PC-9 (cell line): ENCODE measurements around the gene TBC1D22B. TPM values are rescaled to one million over a fixed set of nuclear protein-coding genes. Genes with fewer than 3 reads are reported as not detected.
"Not testable (repeated sequence)": the region's sequence is repeated elsewhere in the genome, so short reads cannot be mapped to it uniquely, and the experiment has no call there.

Experiments
- BruUV-seq: library from RNA; stranded (reverse); fragments of 400-500 nt; replicated peaks from 2 replicates; lab custom pipeline; 2021; lab: Mats Ljungman, UMichigan
- CTCF ChIA-PET: fragments of 300-600 bp; sonication (Branson Sonifier 250); formaldehyde crosslinking; loops from one replicate; lab custom pipeline; 2022; ENCODE audit warnings: antibody characterized with exemption; lab: Charles Lee
- POLR2A ChIA-PET: fragments of 300-600 bp; sonication (Branson Sonifier 250); formaldehyde crosslinking; loops from one replicate; lab custom pipeline; 2022; ENCODE audit warnings: antibody characterized with exemption; ENCODE audit not compliant: unreplicated experiment; lab: Charles Lee
- DNase-seq, 2 experiments: peaks; one replicate each; pipeline versions ENCODE4 v3.0.0 to v3.0.0-alpha.2; 2015 to 2022; ENCODE audit warnings: mixed read lengths in 1 of 2
- H2AFZ ChIP-seq: fragments of 200-600 bp; sonication (generic); 2 replicates; pipeline ENCODE4 v1.8.1; 2017; ENCODE audit warnings: antibody characterized with exemption
- H3F3A ChIP-seq: fragments of 200-600 bp; sonication (generic); 2 replicates; pipeline ENCODE4 v1.8.1; 2017; ENCODE audit warnings: antibody characterized with exemption, mild to moderate bottlenecking, low read depth; ENCODE audit not compliant: insufficient read depth
- H3K27ac ChIP-seq: fragments of 200-600 bp; sonication (generic); 2 replicates; pipeline ENCODE4 v1.6.1; 2016; ENCODE audit warnings: mixed run types
- H3K27me3 ChIP-seq: fragments of 200-600 bp; sonication (generic); 2 replicates; pipeline ENCODE4 v1.6.1; 2016; ENCODE audit warnings: low read depth, mixed run types; ENCODE audit not compliant: insufficient read depth
- H3K36me3 ChIP-seq: fragments of 200-600 bp; sonication (generic); 2 replicates; pipeline ENCODE4 v1.6.1; 2016; ENCODE audit warnings: low read depth, mixed run types
- H3K4me1 ChIP-seq: fragments of 200-600 bp; sonication (generic); replicated peaks from 2 replicates; pipeline ENCODE4 v1.6.1; 2016; ENCODE audit warnings: mixed run types; ENCODE audit not compliant: insufficient read depth
- H3K4me2 ChIP-seq: fragments of 200-600 bp; sonication (generic); 2 replicates; pipeline ENCODE4 v1.6.1; 2017; ENCODE audit warnings: mixed run types
- H3K4me3 ChIP-seq: fragments of 200-600 bp; sonication (generic); 2 replicates; pipeline ENCODE4 v1.6.1; 2016; ENCODE audit warnings: mixed run types
- H3K79me2 ChIP-seq: fragments of 200-600 bp; sonication (generic); 2 replicates; pipeline ENCODE4 v1.6.1; 2017; ENCODE audit warnings: low read depth, mixed run types
- H3K9me2 ChIP-seq: fragments of 200-600 bp; sonication (generic); 2 replicates; pipeline ENCODE4 v1.8.1; 2017; ENCODE audit warnings: mild to moderate bottlenecking; ENCODE audit not compliant: insufficient read depth
- H3K9me3 ChIP-seq: fragments of 200-600 bp; sonication (generic); 2 replicates; pipeline ENCODE4 v1.8.1; 2016; ENCODE audit warnings: low read depth; ENCODE audit not compliant: insufficient read depth
- H4K20me1 ChIP-seq: fragments of 200-600 bp; sonication (generic); 2 replicates; pipeline ENCODE4 v1.8.1; 2017; ENCODE audit not compliant: insufficient read depth
- CTCF ChIP-seq: fragments of 200-600 bp; sonication (generic); conservative IDR thresholded peaks from 2 replicates; pipeline ENCODE4 v1.6.1; 2017; ENCODE audit warnings: mixed run types, antibody characterized with exemption, mild to moderate bottlenecking, moderate library complexity
- EZH2 ChIP-seq: fragments of 200-600 bp; sonication (generic); IDR thresholded peaks from 2 replicates; pipeline ENCODE4 v1.8.0; 2017; ENCODE audit warnings: antibody characterized with exemption, low read depth
- intact Hi-C: fragments of 100-400 bp; cut with micrococcal nuclease; formaldehyde crosslinking; loops from one replicate; pipeline ENCODE4 v1.10.0; 2022; ENCODE audit not compliant: unreplicated experiment
- total RNA-seq: library from RNA; stranded (reverse); gene quantifications from 2 replicates; pipeline ENCODE4 v1.2.3, GENCODE V29; 2021

Gene TBC1D22B
- total RNA-seq, 1 experiment from 2014 or later = 14.6 TPM

- TF ChIP-seq CTCF (no peak), EZH2 (no peak)
- Histone ChIP-seq H2AFZ (no peak overlapping the region), H3K4me1 (no peaks in the 10 kb centered on the region), H3K79me2 (no peaks in the 10 kb centered on the region), H3F3A (0 out of 2 replicates have a peak, but pooled peaks cover 9% of the 10 kb centered on the region), H3K36me3 (no peaks in the 10 kb centered on the region), H3K27ac (no peak overlapping the region), H3K4me3 (no peak overlapping the region), H3K27me3 (no peaks in the 10 kb centered on the region), H3K4me2 (no peak overlapping the region), H3K9me3 (no peaks in the 10 kb centered on the region), H3K9me2 (no peaks in the 10 kb centered on the region), H4K20me1 (peaks cover 3% of the 10 kb centered on the region; the same call in 1 of the 2 replicates)
- DNase-seq = peak in 1 of 2 experiments; percentile 8
- ChIA-PET CTCF (no interaction called here), POLR2A (no interaction called here)
- intact Hi-C loops = loop anchor here (10.0 kb wide), 1 partner anchor 82 kb away; no protein-coding TSS in a partner anchor
- BruUV-seq = no TSS peak
Measured at GRCh38 chr6:37306624-37307222, 49.2 kb downstream of the TBC1D22B start.

- POLR2A ChIA-PET, DNase-seq, H2AFZ ChIP-seq, H3K27ac ChIP-seq, BruUV-seq, H3K4me3 ChIP-seq, H3K79me2 ChIP-seq, H4K20me1 ChIP-seq, CTCF ChIA-PET, H3K9me3 ChIP-seq, H3K9me2 ChIP-seq, H3K36me3 ChIP-seq, H3K4me1 ChIP-seq, H3K4me2 ChIP-seq, H3K27me3 ChIP-seq, H3F3A ChIP-seq: not testable (repeated sequence)
- intact Hi-C loops = loop anchor here (10.0 kb wide), 1 partner anchor 83 kb away; no protein-coding TSS in a partner anchor
Measured at GRCh38 chr6:37307484-37307883, 49.9 kb downstream of the TBC1D22B start.

- peaks cover 3% of the 10 kb centered on the region; the same call in 1 of the 2 replicates for H4K20me1 ChIP-seq
- H3K4me2 ChIP-seq = no peak overlapping the region
- H3K79me2 ChIP-seq = no peaks in the 10 kb centered on the region
- intact Hi-C loops = loop anchor here (10.0 kb wide), 1 partner anchor 83 kb away; no protein-coding TSS in a partner anchor
- no peaks in the 10 kb centered on the region for H3K27me3 ChIP-seq
- no peaks in the 10 kb centered on the region for H3K9me2 ChIP-seq
- no peak overlapping the region for H3K27ac ChIP-seq
- no peaks in the 10 kb centered on the region for H3K9me3 ChIP-seq
- no peak for TF ChIP-seq EZH2
- no peak for TF ChIP-seq CTCF
- H3K4me3 ChIP-seq = no peak overlapping the region
- H3F3A ChIP-seq = 0 out of 2 replicates have a peak, but pooled peaks cover 9% of the 10 kb centered on the region
- H3K36me3 ChIP-seq = no peaks in the 10 kb centered on the region; the same call in 1 of the 2 replicates
- no TSS peak for BruUV-seq
- POLR2A ChIA-PET = no interaction called here
- peak in 1 of 2 experiments; percentile 11 for DNase-seq
- CTCF ChIA-PET = interaction anchor here (0.6 kb wide), 2 partner anchors 209 to 282 kb away, joined by 3 read pairs; no protein-coding TSS in a partner anchor
- no peaks in the 10 kb centered on the region for H3K4me1 ChIP-seq
- H2AFZ ChIP-seq = no peak overlapping the region
Measured at GRCh38 chr6:37308069-37308815, 50.7 kb downstream of the TBC1D22B start.
